OCI-LY1 (cell line): Measurements from ENCODE around the gene SMIM10.

ENCODE experiments used
- H2AFZ ChIP-seq: fragments of 200-600 bp; sonication (generic), shearing (Covaris generic); 2 replicates; pipeline ENCODE4 v1.6.0; 2014; ENCODE audit warnings: antibody characterized with exemption, mild to moderate bottlenecking, low read length
- H3F3A ChIP-seq: fragments of 200-600 bp; sonication (generic), shearing (Covaris generic); 2 replicates; pipeline ENCODE4 v1.6.0; 2014; ENCODE audit warnings: mild to moderate bottlenecking, antibody characterized with exemption, low read length, moderate library complexity; ENCODE audit not compliant: insufficient read depth
- H3K27ac ChIP-seq: fragments of 200-600 bp; sonication (generic); 2 replicates; pipeline ENCODE4 v1.5.1; 2014; ENCODE audit warnings: low read length, mixed run types, mild to moderate bottlenecking, low read depth; ENCODE audit not compliant: poor library complexity, severe bottlenecking
- H3K27me3 ChIP-seq: fragments of 200-600 bp; sonication (generic); 2 replicates; pipeline ENCODE4 v1.6.0; 2014; ENCODE audit warnings: antibody characterized with exemption, mild to moderate bottlenecking, low read length, moderate library complexity; ENCODE audit not compliant: insufficient read depth
- H3K36me3 ChIP-seq: fragments of 200-600 bp; sonication (generic); 2 replicates; pipeline ENCODE4 v1.6.1; 2014; ENCODE audit warnings: mild to moderate bottlenecking, antibody characterized with exemption, low read length, moderate library complexity, mixed read lengths; ENCODE audit not compliant: insufficient read depth
- H3K4me1 ChIP-seq: fragments of 200-600 bp; sonication (generic); 2 replicates; pipeline ENCODE4 v1.5.1; 2014; ENCODE audit warnings: mild to moderate bottlenecking, low read length, moderate library complexity; ENCODE audit not compliant: insufficient read depth, severe bottlenecking
- H3K4me2 ChIP-seq: fragments of 200-600 bp; sonication (generic), shearing (Covaris generic); 2 replicates; pipeline ENCODE4 v1.6.1; 2014; ENCODE audit warnings: low read length
- H3K4me3 ChIP-seq: fragments of 200-600 bp; sonication (generic); 2 replicates; pipeline ENCODE4 v1.5.1; 2014; ENCODE audit warnings: low read length, low read depth, mild to moderate bottlenecking, mixed read lengths; ENCODE audit not compliant: poor library complexity, severe bottlenecking
- H3K79me2 ChIP-seq: fragments of 200-600 bp; shearing (Covaris generic); 2 replicates; pipeline ENCODE4 v1.6.1; 2016; ENCODE audit warnings: mixed run types, low read length, mixed read lengths; ENCODE audit not compliant: insufficient read depth
- H3K9ac ChIP-seq: fragments of 200-600 bp; sonication (generic), shearing (Covaris generic); 2 replicates; pipeline ENCODE4 v1.6.1; 2014; ENCODE audit warnings: mild to moderate bottlenecking, low read length, mixed read lengths
- H3K9me2 ChIP-seq: fragments of 200-600 bp; sonication (generic), shearing (Covaris generic); 2 replicates; pipeline ENCODE4 v1.6.1; 2014; ENCODE audit warnings: low read depth, mild to moderate bottlenecking, low read length, mixed read lengths
- H3K9me3 ChIP-seq: fragments of 200-600 bp; shearing (Covaris generic); 2 replicates; pipeline ENCODE4 v1.6.1; 2014; ENCODE audit warnings: low read length, mixed read lengths
- H4K20me1 ChIP-seq: fragments of 200-600 bp; sonication (generic), shearing (Covaris generic); 2 replicates; pipeline ENCODE4 v1.6.0; 2016; ENCODE audit warnings: mild to moderate bottlenecking, low read length; ENCODE audit not compliant: insufficient read depth
- EZH2 ChIP-seq: fragments of 200-600 bp; sonication (generic), shearing (Covaris generic); IDR thresholded peaks from 2 replicates; pipeline ENCODE4 v1.8.0; 2017; ENCODE audit warnings: borderline replicate concordance, mixed run types, mild to moderate bottlenecking, antibody characterized with exemption, low read length, moderate library complexity, mixed read lengths
- TF ChIP-seq, protein P1 (sequence below): fragments of 200-600 bp; sonication (generic), shearing (Covaris generic); IDR thresholded peaks from 2 replicates; pipeline ENCODE4 v1.5.1; 2017; ENCODE audit warnings: mild to moderate bottlenecking, antibody characterized with exemption, low read length, moderate library complexity, mixed read lengths

SMIM10 gene

GRCh38 chrX:134981910-134982309 is 8.9 kb upstream of the SMIM10 start:
- no peaks in the 10 kb centered on the region for H3F3A ChIP-seq
- no peaks in the 10 kb centered on the region for H3K27me3 ChIP-seq
- no peak overlapping the region for H2AFZ ChIP-seq
- H3K9me3 ChIP-seq, result no peaks in the 10 kb centered on the region
- no peak overlapping the region for H3K27ac ChIP-seq
- H3K4me2 ChIP-seq, result no peak overlapping the region
- no peak overlapping the region for H3K9ac ChIP-seq
- TF ChIP-seq EZH2, result no peak
- TF ChIP-seq, protein P1, sequence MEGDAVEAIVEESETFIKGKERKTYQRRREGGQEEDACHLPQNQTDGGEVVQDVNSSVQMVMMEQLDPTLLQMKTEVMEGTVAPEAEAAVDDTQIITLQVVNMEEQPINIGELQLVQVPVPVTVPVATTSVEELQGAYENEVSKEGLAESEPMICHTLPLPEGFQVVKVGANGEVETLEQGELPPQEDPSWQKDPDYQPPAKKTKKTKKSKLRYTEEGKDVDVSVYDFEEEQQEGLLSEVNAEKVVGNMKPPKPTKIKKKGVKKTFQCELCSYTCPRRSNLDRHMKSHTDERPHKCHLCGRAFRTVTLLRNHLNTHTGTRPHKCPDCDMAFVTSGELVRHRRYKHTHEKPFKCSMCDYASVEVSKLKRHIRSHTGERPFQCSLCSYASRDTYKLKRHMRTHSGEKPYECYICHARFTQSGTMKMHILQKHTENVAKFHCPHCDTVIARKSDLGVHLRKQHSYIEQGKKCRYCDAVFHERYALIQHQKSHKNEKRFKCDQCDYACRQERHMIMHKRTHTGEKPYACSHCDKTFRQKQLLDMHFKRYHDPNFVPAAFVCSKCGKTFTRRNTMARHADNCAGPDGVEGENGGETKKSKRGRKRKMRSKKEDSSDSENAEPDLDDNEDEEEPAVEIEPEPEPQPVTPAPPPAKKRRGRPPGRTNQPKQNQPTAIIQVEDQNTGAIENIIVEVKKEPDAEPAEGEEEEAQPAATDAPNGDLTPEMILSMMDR, result no peak
- no peaks in the 10 kb centered on the region for H4K20me1 ChIP-seq
- H3K36me3 ChIP-seq, result no peaks in the 10 kb centered on the region
- H3K9me2 ChIP-seq, result no peaks in the 10 kb centered on the region
- H3K4me1 ChIP-seq, result no peaks in the 10 kb centered on the region
- H3K4me3 ChIP-seq, result no peak overlapping the region
- H3K79me2 ChIP-seq, result no peaks in the 10 kb centered on the region

DNA sequence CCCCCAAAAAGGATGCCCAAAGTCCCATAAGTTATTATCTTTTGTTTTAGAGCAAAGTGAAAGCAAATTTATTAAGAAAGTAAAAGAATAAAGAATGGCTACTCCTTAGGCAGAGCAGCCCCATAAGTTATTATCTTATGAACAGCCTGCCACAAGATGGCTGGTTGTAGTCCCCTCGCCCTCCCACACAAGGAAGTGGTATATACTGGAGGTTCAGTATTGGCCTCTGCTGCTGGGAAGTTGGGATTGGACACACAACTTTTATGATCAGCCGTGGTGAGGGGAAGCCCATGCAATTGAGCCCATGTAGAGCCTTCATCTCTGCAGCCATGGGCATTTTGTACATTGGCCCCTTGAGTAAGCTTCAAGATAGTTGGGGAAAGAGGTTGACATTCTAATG is 8.0 kb upstream of the SMIM10 start:
- H3K79me2 ChIP-seq, result no peaks in the 10 kb centered on the region
- H3K9ac ChIP-seq, result no peak overlapping the region
- no peak overlapping the region for H3K4me3 ChIP-seq
- no peaks in the 10 kb centered on the region for H4K20me1 ChIP-seq
- TF ChIP-seq EZH2, result no peak
- TF ChIP-seq, protein P1, result no peak
- H2AFZ ChIP-seq, result no peak overlapping the region
- no peaks in the 10 kb centered on the region for H3K4me1 ChIP-seq
- no peaks in the 10 kb centered on the region for H3K27me3 ChIP-seq
- H3K36me3 ChIP-seq, result no peaks in the 10 kb centered on the region
- no peak overlapping the region for H3K4me2 ChIP-seq
- no peak overlapping the region for H3K27ac ChIP-seq
- H3F3A ChIP-seq, result no peaks in the 10 kb centered on the region
- H3K9me3 ChIP-seq, result no peaks in the 10 kb centered on the region
- H3K9me2 ChIP-seq, result no peaks in the 10 kb centered on the region

GRCh38 chrX:134985479-134985878 is 5.3 kb upstream of the SMIM10 start:
- no peak overlapping the region for H3K27ac ChIP-seq
- H2AFZ ChIP-seq, result no peak overlapping the region
- no peak overlapping the region for H3K4me3 ChIP-seq
- no peaks in the 10 kb centered on the region for H4K20me1 ChIP-seq
- H3K9me2 ChIP-seq, result no peaks in the 10 kb centered on the region
- TF ChIP-seq, protein P1, result no peak
- no peak for TF ChIP-seq EZH2
- peaks cover 1% of the 10 kb centered on the region for H3K4me1 ChIP-seq
- H3K4me2 ChIP-seq, result no peak overlapping the region
- no peak overlapping the region for H3K9ac ChIP-seq
- no peaks in the 10 kb centered on the region for H3K79me2 ChIP-seq
- no peaks in the 10 kb centered on the region for H3K36me3 ChIP-seq
- no peaks in the 10 kb centered on the region for H3K9me3 ChIP-seq
- H3K27me3 ChIP-seq, result no peaks in the 10 kb centered on the region
- no peaks in the 10 kb centered on the region for H3F3A ChIP-seq
